ENCODE measurements around the gene AAMDC.
"Not testable (repeated sequence)": the region's sequence is repeated elsewhere in the genome, so short reads cannot be mapped to it uniquely, and the experiment has no call there.

GRCh38 chr11:77894949-77895348, 74.0 kb downstream of the AAMDC start:
- not testable (repeated sequence) for TF ChIP-seq CTCF, POLR2A (IDR thresholded peaks at IDR 0.05)

Measured in right lobe of liver (tissue), 4 donors.